MG63 (cell line): Measurements from ENCODE around the gene KBTBD4. TPM values are rescaled to one million over a fixed set of nuclear protein-coding genes. Genes with fewer than 3 reads are reported as not detected.
"Not testable (repeated sequence)": the region's sequence is repeated elsewhere in the genome, so short reads cannot be mapped to it uniquely, and the experiment has no call there.

Source experiments
- DNase-seq: peaks from one replicate; pipeline ENCODE4 v3.0.0-alpha.2; 2020
- H3K27me3 ChIP-seq: fragments of 250-450 bp; sonication (Bioruptor Pico); 2 replicates; pipeline ENCODE4 v1.5.1; 2020; ENCODE audit warnings: mild to moderate bottlenecking, moderate library complexity
- H3K36me3 ChIP-seq: fragments of 250-450 bp; sonication (Bioruptor Pico); 2 replicates; pipeline ENCODE4 v1.5.1; 2020; ENCODE audit warnings: mild to moderate bottlenecking, moderate library complexity
- H3K4me3 ChIP-seq: fragments of 250-450 bp; sonication (Bioruptor Pico); 2 replicates; pipeline ENCODE4 v1.5.1; 2020; ENCODE audit warnings: mild to moderate bottlenecking, moderate library complexity
- H3K9me3 ChIP-seq: fragments of 250-450 bp; sonication (Bioruptor Pico); 2 replicates; pipeline ENCODE4 v1.5.1; 2020; ENCODE audit warnings: mild to moderate bottlenecking, moderate library complexity
- total RNA-seq: library from RNA; depleted of rRNA; stranded (reverse); fragments of >200 nt; shearing (Covaris generic); gene quantifications from 2 replicates; pipeline ENCODE4 v1.2.3, GENCODE V29; 2014; ENCODE audit warnings: low replicate concordance

Gene KBTBD4
- total RNA-seq, 1 experiment from 2014 or later, result 37.1 TPM

- Histone ChIP-seq H3K36me3 (peaks cover 73% of the 10 kb centered on the region), H3K4me3 (no peak overlapping the region), H3K9me3 (no peaks in the 10 kb centered on the region), H3K27me3 (no peaks in the 10 kb centered on the region)
- DNase-seq, result no peak
Measured at GRCh38 chr11:47571895-47572294, 6.9 kb downstream of the KBTBD4 start.

GRCh38 chr11:47571357-47571729, 7.4 kb downstream of the KBTBD4 start:
- peaks cover 68% of the 10 kb centered on the region for H3K36me3 ChIP-seq
- no peak for DNase-seq
- H3K4me3 ChIP-seq, result no peak overlapping the region
- no peaks in the 10 kb centered on the region for H3K9me3 ChIP-seq
- H3K27me3 ChIP-seq, result no peaks in the 10 kb centered on the region

DNA sequence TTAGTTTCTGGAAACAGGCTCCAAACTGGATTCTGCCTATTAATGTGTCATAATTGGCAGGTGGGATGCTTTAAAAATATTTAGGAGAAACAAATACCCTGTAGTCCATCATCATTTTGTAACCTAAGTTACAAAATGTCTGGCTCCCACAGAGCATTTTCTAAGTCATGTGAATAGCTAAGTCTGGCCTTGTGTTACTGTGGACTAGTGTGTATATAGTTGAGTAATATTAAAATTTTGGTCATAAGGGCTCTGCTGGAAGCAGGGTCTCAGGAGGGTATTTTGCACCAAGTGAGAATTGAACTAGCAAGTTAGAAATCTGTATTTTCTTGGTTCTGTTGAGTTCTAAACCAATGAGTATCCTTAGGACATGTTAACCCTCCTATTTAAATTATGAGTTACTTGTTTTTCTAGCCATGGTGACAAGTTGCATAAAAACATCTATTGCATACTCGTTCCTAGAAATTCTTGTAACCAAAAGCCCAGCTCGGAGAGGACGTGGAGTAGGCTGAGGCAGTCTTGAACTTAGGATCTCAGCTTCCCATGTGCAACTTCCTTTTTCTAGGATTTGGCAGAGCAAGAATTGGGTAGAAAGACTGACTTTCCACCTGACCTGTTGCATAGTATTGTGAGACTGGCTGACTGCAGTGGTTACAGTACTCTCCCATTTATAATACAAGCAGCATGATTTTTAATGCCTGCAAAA, 8.0 kb downstream of the KBTBD4 start:
- Histone ChIP-seq H3K36me3 (peaks cover 66% of the 10 kb centered on the region), H3K4me3 (no peak overlapping the region), H3K27me3 (no peaks in the 10 kb centered on the region), H3K9me3 (no peaks in the 10 kb centered on the region)
- DNase-seq, result no peak

DNA sequence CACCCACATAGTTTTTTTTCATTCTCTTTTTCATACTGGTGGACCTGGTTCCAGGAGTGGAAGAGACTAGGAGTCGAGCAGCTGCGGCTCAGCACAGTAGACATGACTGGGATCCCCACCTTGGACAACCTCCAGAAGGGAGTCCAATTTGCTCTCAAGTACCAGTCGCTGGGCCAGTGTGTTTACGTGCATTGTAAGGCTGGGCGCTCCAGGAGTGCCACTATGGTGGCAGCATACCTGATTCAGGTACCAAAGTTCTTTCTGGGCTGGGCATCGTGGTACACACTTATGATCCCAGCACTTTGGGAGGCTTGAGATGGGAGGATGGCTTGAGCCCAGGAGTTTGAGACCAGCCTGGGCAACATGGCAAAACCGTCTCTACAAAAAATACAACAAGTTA, 9.1 kb downstream of the KBTBD4 start:
- Histone ChIP-seq H3K4me3 (no peak overlapping the region), H3K9me3 (no peaks in the 10 kb centered on the region), H3K36me3 (peaks cover 58% of the 10 kb centered on the region), H3K27me3 (no peaks in the 10 kb centered on the region)
- DNase-seq, result no peak

- peaks cover 26% of the 10 kb centered on the region for H3K36me3 ChIP-seq
- no peaks in the 10 kb centered on the region for H3K9me3 ChIP-seq
- peak overlapping the region; percentile 91 for H3K4me3 ChIP-seq
- H3K27me3 ChIP-seq, result no peaks in the 10 kb centered on the region
- DNase-seq, result peak; percentile 33
Measured at GRCh38 chr11:47566149-47566698, 12.5 kb downstream of the KBTBD4 start.

DNA sequence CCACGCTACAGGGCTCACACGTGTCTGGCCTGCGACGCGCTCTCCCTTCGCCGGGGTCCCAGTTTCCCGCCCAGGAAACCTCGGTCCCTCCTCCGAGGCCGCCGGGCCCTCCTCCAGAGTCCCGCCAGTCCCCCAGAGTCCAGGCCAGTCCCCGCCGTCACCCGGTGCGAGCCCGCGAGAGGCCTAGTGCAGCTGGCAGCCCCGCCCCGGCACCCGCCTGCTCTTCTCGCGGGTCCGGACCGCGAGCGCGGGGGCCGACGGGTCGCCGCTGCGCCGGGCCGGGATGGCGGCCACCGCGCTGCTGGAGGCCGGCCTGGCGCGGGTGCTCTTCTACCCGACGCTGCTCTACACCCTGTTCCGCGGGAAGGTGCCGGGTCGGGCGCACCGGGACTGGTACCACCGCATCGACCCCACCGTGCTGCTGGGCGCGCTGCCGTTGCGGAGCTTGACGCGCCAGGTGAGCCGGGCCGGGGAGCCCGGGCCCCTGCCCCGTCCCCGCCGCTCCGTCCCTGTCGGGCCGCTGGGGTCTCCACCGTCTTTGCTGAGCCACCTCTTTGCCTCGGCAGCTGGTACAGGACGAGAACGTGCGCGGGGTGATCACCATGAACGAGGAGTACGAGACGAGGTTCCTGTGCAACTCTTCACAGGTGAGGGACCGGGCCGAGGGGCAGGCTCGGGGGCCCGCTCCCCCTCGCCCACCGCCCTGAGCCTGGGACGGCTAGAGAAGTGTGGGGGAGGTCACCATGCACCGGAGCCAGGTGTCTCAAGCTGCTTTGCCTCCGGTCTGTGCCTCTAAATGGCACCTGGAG, 13.2 kb downstream of the KBTBD4 start, which contains the start of gene PTPMT1:
TSS of gene PTPMT1 (plus strand) at position 260 of the 809 bp plus-strand sequence. CDS start at position 284, 24 bp downstream.
- Histone ChIP-seq H3K4me3 (peak within 1 kb of the TSS; percentile 91), H3K27me3 (no peaks in the 10 kb centered on the region), H3K9me3 (no peaks in the 10 kb centered on the region), H3K36me3 (peaks cover 21% of the 10 kb centered on the region)
- DNase-seq, result peak; percentile 84

- Histone ChIP-seq H3K4me3 (peak overlapping the region; percentile 91), H3K36me3 (peaks cover 19% of the 10 kb centered on the region), H3K9me3 (no peaks in the 10 kb centered on the region), H3K27me3 (no peaks in the 10 kb centered on the region)
- DNase-seq, result no peak
Measured at GRCh38 chr11:47564933-47565339, 13.8 kb downstream of the KBTBD4 start.

DNA sequence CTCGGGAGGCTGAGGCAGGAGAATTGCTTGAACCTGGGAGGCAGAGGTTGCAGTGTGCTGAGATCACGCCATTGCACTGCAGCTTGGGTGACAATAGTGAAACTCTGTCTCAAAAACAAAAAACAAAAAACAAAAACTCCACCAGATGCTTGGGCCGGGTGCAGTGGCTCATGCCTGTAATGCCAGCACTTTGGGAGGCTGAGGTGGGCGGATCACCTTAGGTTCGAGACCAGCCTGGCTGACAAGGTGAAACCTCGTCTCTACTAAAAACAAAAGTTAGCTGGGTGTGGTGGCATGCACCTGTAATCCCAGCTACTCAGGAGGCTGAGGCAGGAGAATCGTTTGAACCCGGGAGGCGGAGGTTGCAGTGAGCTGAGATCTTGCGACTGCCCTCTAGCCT, 14.4 kb downstream of the KBTBD4 start:
- not testable (repeated sequence) for H3K27me3 ChIP-seq, H3K9me3 ChIP-seq, DNase-seq, H3K4me3 ChIP-seq
- peaks cover 15% of the 10 kb centered on the region for H3K36me3 ChIP-seq

GRCh38 chr11:47562393-47562792, 16.4 kb downstream of the KBTBD4 start:
- H3K4me3 ChIP-seq, H3K27me3 ChIP-seq, H3K9me3 ChIP-seq, DNase-seq, H3K36me3 ChIP-seq: not testable (repeated sequence)

GRCh38 chr11:47560426-47560825, 18.3 kb downstream of the KBTBD4 start:
- H3K9me3 ChIP-seq, result no peaks in the 10 kb centered on the region
- no peaks in the 10 kb centered on the region for H3K27me3 ChIP-seq
- no peak for DNase-seq
- H3K36me3 ChIP-seq, result no peaks in the 10 kb centered on the region
- no peak overlapping the region for H3K4me3 ChIP-seq

- Histone ChIP-seq H3K9me3 (no peaks in the 10 kb centered on the region), H3K27me3 (no peaks in the 10 kb centered on the region), H3K36me3 (no peaks in the 10 kb centered on the region), H3K4me3 (no peak overlapping the region)
- no peak for DNase-seq
Measured at GRCh38 chr11:47558695-47559094, 20.1 kb downstream of the KBTBD4 start.

DNA sequence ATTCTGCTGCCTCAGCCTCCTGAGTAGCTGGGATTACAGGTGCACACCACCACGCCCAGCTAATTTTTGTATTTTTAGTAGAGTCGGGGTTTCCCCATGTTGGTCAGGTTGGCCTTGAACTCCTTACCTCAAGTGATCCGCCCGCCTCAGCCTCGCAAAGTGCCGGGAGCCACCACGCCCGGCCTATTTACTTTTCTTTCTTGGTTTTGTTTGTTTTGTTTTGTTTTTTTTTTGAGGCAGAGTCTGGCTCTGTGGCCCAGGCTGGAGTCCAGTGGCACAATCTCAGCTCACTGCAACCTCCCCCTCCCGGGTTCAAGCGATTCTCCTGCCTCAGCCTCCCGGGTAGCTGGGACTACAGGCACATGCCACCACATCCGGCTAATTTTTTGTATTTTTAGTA, 21.8 kb downstream of the KBTBD4 start:
- not testable (repeated sequence) for H3K27me3 ChIP-seq, H3K9me3 ChIP-seq, H3K4me3 ChIP-seq, DNase-seq, H3K36me3 ChIP-seq

DNA sequence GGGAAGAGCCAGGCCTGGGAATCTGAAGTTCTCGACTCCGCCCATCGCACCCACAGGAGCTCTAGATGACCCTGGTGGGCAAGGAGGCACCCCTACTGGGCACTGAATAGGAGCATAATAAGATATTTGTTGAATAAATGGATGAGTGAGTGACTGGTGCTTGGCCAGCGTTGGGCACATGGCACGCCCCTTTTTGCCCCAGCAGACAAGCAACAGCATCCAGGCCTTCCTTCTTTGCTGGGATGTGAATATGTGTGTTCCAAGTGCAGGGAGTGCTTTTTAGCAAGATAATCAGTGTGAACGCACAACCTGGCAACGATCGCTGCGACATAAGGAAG, 25.4 kb downstream of the KBTBD4 start:
- DNase-seq, result no peak
- Histone ChIP-seq H3K36me3 (peaks cover 26% of the 10 kb centered on the region), H3K27me3 (no peaks in the 10 kb centered on the region), H3K4me3 (peak overlapping the region; percentile 94), H3K9me3 (no peaks in the 10 kb centered on the region)

DNA sequence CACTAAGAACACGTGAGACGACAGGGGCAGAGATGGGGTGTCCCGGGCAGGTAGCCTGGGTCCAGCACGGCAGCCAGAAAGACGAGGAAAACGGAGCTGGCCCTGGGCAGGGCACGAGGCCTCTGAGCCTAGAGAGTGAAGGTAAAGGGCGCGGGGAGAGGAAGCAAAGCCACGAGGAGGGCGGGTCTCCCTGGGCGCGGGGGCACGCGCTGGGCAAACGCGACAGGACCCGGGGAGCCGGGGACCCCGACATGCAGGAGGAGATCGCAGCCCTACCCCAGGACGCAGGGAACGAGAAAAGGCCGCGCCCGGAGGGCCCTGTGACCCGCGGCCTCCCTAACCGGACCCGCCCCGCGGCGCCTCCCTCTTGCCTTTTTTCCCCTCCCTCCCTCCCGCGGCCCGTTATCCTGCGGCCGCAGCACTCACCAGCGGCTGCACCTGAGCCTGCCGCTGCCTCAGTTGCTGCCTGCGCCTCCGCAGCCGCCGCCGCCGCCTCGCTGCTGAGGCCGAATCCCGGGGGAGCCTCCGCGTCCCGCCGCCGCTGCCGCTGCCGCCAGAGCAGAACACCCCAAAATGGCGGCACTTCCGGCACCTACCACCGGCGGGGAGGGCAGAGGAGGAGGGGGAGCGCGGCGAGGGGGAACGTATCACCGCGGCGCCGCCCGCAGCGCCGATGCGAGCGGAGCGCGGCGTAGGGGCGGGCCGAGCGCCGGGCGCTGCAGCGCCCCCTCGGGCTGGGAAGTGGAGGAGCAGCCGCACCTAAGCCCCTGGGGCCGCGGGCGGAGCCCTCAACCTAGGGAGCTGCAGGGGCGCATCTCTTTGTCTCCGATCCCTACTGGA, 26.0 kb downstream of the KBTBD4 start, which contains the start of gene CELF1:
TSS of gene CELF1 (minus strand) at position 567 of the 840 bp plus-strand sequence. CDS start 53,609 bp downstream, outside the sequence.
- peak; percentile 91 for DNase-seq
- Histone ChIP-seq H3K4me3 (peak within 1 kb of the TSS; percentile 94), H3K36me3 (peaks cover 32% of the 10 kb centered on the region), H3K9me3 (no peaks in the 10 kb centered on the region), H3K27me3 (no peaks in the 10 kb centered on the region)

DNA sequence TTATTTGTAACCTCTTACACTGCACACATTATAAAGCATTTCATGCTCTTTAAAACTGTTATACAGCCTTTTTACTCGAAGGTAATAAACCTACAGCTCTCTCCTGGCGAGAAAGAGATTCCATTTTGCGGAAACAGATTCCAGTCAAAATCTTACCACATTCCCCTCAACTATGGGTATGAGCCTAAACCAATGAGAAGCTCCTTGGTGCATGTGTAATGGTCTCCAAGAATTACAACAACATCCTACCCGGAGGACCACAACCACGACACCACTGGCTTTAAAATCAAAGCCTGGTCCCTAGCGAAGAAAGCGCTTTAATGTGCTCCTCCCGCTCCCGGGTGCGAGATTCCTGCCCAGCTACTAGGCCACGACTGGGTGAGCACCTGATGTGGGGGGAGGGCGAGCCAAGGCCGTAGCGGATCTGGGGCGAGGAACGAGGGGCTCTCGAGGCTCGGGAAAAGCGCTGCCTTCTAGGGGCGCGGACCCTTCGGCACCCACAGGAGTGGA, 26.7 kb downstream of the KBTBD4 start:
- H3K27me3 ChIP-seq, result no peaks in the 10 kb centered on the region
- no peaks in the 10 kb centered on the region for H3K9me3 ChIP-seq
- peak overlapping the region; percentile 94 for H3K4me3 ChIP-seq
- DNase-seq, result peak; percentile 48
- H3K36me3 ChIP-seq, result peaks cover 35% of the 10 kb centered on the region

DNA sequence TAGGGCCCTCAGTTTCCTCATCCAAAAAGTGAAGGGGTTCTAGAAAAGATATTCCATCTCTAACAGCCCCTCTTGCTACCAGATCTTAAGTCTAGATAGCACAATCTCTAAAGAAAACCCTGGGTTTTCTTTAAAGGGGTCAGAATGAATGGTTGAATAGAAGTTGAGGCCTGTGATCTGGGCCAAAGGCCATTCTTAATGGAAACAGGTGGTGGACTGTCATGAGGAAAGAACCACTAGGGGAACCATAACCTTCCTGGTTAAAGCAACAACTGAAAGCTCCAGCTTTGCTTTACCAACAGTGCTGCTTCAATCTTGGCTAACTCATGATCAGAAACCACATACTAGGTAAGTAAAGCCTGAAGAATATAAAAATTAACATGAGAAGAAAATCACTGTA, 27.7 kb downstream of the KBTBD4 start:
- Histone ChIP-seq H3K9me3 (no peaks in the 10 kb centered on the region), H3K36me3 (peaks cover 42% of the 10 kb centered on the region), H3K27me3 (no peaks in the 10 kb centered on the region), H3K4me3 (peak overlapping the region; percentile 94)
- no peak for DNase-seq
